SK-N-SH treated with all-trans-retinoic acid at 6 μM for 48 hours (cell line): ENCODE results near the gene CSF3R.
A peak's percentile ranks its signal among the peaks of the same experiment; 100 is the strongest.

Source experiments
- ATAC-seq: fragments of 200-7000 bp; cut with Tn5 transposase; 3 replicates; pipeline ENCODE4 v1.9.1; 2020; ENCODE audit warnings: mild to moderate bottlenecking, moderate library complexity
- ARNTL ChIP-seq: fragments of 450-650 bp; formaldehyde crosslinking; IDR thresholded peaks from 2 replicates; pipeline ENCODE4 v1.5.0; 2020; ENCODE audit warnings: low read depth, mild to moderate bottlenecking, moderate library complexity, borderline replicate concordance
- BACH2 ChIP-seq: fragments of 250-450 bp; sonication (Bioruptor Pico); IDR thresholded peaks from 2 replicates; pipeline ENCODE4 v1.9.0; 2021; ENCODE audit warnings: mild to moderate bottlenecking, borderline replicate concordance
- CSDC2 ChIP-seq: fragments of 250-450 bp; sonication (Bioruptor Pico); IDR thresholded peaks from 2 replicates; pipeline ENCODE4 v1.5.0; 2020; ENCODE audit warnings: mild to moderate bottlenecking, moderate library complexity
- ESRRG ChIP-seq: fragments of 250-450 bp; sonication (Bioruptor Pico); IDR thresholded peaks from 2 replicates; pipeline ENCODE4 v1.6.1; 2021; ENCODE audit warnings: mild to moderate bottlenecking
- GLIS3 ChIP-seq: fragments of 250-450 bp; sonication (Bioruptor Pico); IDR thresholded peaks from 2 replicates; pipeline ENCODE4 v1.5.0; 2020; ENCODE audit warnings: mild to moderate bottlenecking, moderate library complexity
- ISL1 ChIP-seq: fragments of 250-450 bp; sonication (Bioruptor Pico); IDR thresholded peaks from 2 replicates; pipeline ENCODE4 v2.1.2; 2022; ENCODE audit warnings: mild to moderate bottlenecking, moderate library complexity
- OSR1 ChIP-seq: fragments of 250-450 bp; sonication (Bioruptor Pico); IDR thresholded peaks from 2 replicates; pipeline ENCODE4 v1.8.0; 2022; ENCODE audit warnings: moderate library complexity, mild to moderate bottlenecking, inconsistent platforms
- PATZ1 ChIP-seq: fragments of 250-450 bp; sonication (Bioruptor Pico); IDR thresholded peaks from 2 replicates; pipeline ENCODE4 v1.8.0; 2020; ENCODE audit warnings: mild to moderate bottlenecking, moderate library complexity, borderline replicate concordance
- POU6F1 ChIP-seq: fragments of 250-450 bp; sonication (Bioruptor Pico); IDR thresholded peaks from 2 replicates; pipeline ENCODE4 v1.8.0; 2021; ENCODE audit warnings: low read depth, mild to moderate bottlenecking, moderate library complexity, borderline replicate concordance
- PPARA ChIP-seq: fragments of 250-450 bp; sonication (Bioruptor Pico); IDR thresholded peaks from 2 replicates; pipeline ENCODE4 v1.5.0; 2020; ENCODE audit warnings: mild to moderate bottlenecking, borderline replicate concordance
- RARB ChIP-seq: fragments of 250-450 bp; sonication (Bioruptor Pico); IDR thresholded peaks from 2 replicates; pipeline ENCODE4 v1.8.0; 2021; ENCODE audit warnings: mild to moderate bottlenecking, moderate library complexity
- SNAI2 ChIP-seq: fragments of 250-450 bp; sonication (Bioruptor Pico); IDR thresholded peaks from 2 replicates; pipeline ENCODE4 v1.5.0; 2020; ENCODE audit warnings: mild to moderate bottlenecking, moderate library complexity
- TCF4 ChIP-seq: fragments of 250-450 bp; sonication (Bioruptor Pico); IDR thresholded peaks from 2 replicates; pipeline ENCODE4 v1.8.0; 2021; ENCODE audit warnings: mild to moderate bottlenecking, moderate library complexity, borderline replicate concordance
- TOX ChIP-seq: fragments of 250-450 bp; sonication (Bioruptor Pico); IDR thresholded peaks from 2 replicates; pipeline ENCODE4 v1.8.0; 2021; ENCODE audit warnings: mild to moderate bottlenecking, moderate library complexity, borderline replicate concordance
- ZC3H10 ChIP-seq: fragments of 250-450 bp; sonication (Bioruptor Pico); IDR thresholded peaks from 2 replicates; pipeline ENCODE4 v1.5.1; 2021; ENCODE audit warnings: mild to moderate bottlenecking, moderate library complexity
- ZFP3 ChIP-seq: fragments of 250-450 bp; sonication (Bioruptor Pico); IDR thresholded peaks from 2 replicates; pipeline ENCODE4 v1.5.0; 2020; ENCODE audit warnings: mild to moderate bottlenecking, moderate library complexity
- ZFP30 ChIP-seq: fragments of 450-650 bp; formaldehyde crosslinking; IDR thresholded peaks from 2 replicates; pipeline ENCODE4 v1.5.0; 2022; ENCODE audit warnings: mild to moderate bottlenecking, moderate library complexity
- ZNF565 ChIP-seq: fragments of 450-650 bp; formaldehyde crosslinking; conservative IDR thresholded peaks from 2 replicates; pipeline ENCODE4 v1.5.0; 2020; ENCODE audit warnings: low read depth, mild to moderate bottlenecking, moderate library complexity
- ZNF70 ChIP-seq: fragments of 450-650 bp; formaldehyde crosslinking; IDR thresholded peaks from 2 replicates; pipeline ENCODE4 v1.5.0; 2020; ENCODE audit warnings: mild to moderate bottlenecking, moderate library complexity
- TF ChIP-seq, protein P1 (sequence below): fragments of 250-450 bp; sonication (Bioruptor Pico); IDR thresholded peaks from 2 replicates; pipeline ENCODE4 v1.5.1; 2021; ENCODE audit warnings: mild to moderate bottlenecking, moderate library complexity
- TF ChIP-seq, protein P2 (sequence below): fragments of 250-450 bp; sonication (Bioruptor Pico); IDR thresholded peaks from 2 replicates; pipeline ENCODE4 v1.5.1; 2020; ENCODE audit warnings: low read depth, mild to moderate bottlenecking, moderate library complexity

CSF3R gene

DNA sequence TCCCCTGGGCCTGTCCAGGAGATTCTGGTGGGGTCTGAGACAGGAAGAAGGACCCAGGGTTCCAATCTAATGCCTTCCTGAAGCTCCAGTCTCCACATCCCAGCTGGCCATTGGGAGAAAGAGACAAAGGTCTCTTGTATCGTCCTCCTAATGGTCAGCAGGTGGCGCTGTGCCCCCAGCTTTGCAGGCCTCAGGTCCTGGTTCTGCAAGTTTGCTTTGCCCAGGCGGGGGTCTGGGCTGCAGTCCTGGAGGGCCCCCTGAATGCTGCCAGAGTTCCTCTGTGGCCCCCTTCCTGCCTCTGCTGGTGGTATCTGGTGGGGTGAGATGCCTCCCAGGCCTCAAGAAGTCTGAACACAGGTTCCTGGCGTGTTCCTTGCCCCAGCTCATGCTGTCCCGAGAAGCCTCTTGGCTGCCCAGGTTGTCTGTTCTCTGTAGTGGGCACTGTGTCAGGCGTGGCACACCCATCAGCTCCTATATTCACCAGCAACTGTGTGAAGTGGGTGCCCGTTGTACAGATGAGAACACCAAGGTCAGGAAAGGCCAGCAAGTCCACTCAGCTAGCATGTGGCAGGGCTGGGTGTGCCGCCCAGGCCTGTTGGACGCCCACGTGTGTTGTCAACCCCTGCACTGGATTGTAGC is 33.8 kb upstream of the CSF3R start:
- ATAC-seq, result peak; percentile 91
- TF ChIP-seq ZNF70 (CRISPR knock-in tag) (no peak), ZNF565 (no peak), TCF4 (CRISPR knock-in tag) (no peak), ARNTL (CRISPR knock-in tag) (no peak), ZFP30 (CRISPR knock-in tag) (no peak), ISL1 (CRISPR knock-in tag) (no peak), ZFP3 (no peak), ZC3H10 (CRISPR knock-in tag) (no peak), RARB (CRISPR knock-in tag) (no peak), PPARA (no peak), PATZ1 (CRISPR knock-in tag) (no peak), SNAI2 (CRISPR knock-in tag) (no peak)
- TF ChIP-seq, protein P1, sequence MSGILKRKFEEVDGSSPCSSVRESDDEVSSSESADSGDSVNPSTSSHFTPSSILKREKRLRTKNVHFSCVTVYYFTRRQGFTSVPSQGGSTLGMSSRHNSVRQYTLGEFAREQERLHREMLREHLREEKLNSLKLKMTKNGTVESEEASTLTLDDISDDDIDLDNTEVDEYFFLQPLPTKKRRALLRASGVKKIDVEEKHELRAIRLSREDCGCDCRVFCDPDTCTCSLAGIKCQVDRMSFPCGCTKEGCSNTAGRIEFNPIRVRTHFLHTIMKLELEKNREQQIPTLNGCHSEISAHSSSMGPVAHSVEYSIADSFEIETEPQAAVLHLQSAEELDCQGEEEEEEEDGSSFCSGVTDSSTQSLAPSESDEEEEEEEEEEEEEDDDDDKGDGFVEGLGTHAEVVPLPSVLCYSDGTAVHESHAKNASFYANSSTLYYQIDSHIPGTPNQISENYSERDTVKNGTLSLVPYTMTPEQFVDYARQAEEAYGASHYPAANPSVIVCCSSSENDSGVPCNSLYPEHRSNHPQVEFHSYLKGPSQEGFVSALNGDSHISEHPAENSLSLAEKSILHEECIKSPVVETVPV (CRISPR knock-in tag), result no peak

- no peak for TF ChIP-seq PATZ1 (CRISPR knock-in tag)
- no peak for ATAC-seq
These were observed 32.8 kb upstream of the CSF3R start for GRCh38 chr1:36515315-36516138.

DNA sequence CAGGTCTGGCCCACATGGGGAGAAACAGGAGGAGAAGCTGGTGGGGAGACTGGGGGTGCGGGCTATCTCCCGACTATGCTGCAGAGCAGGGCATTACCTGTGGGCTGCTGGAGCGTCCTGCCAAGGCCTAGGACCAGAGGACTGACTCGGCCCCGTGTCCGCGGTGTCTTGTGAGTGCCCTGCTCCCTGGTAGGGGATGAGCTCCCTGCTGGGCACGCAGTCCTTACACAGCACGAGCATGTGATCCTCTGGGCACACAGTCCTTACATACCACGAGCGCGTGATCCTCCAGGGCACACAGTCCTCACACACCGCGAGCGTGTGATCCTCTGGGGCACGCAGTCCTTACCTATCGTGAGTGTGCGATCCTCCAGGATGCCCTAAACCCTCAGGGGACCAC is 31.8 kb upstream of the CSF3R start:
- no peak for ATAC-seq
- TF ChIP-seq SNAI2 (CRISPR knock-in tag), result no peak
- no peak for TF ChIP-seq GLIS3 (CRISPR knock-in tag)
- no peak for TF ChIP-seq ZNF70 (CRISPR knock-in tag)
- TF ChIP-seq TCF4 (CRISPR knock-in tag), result no peak
- no peak for TF ChIP-seq ZFP30 (CRISPR knock-in tag)
- TF ChIP-seq OSR1 (CRISPR knock-in tag), result no peak
- no peak for TF ChIP-seq RARB (CRISPR knock-in tag)

- no peak for ATAC-seq
- TF ChIP-seq ARNTL (CRISPR knock-in tag), result no peak
- TF ChIP-seq POU6F1 (CRISPR knock-in tag), result no peak
- no peak for TF ChIP-seq ESRRG
- TF ChIP-seq, protein P2, sequence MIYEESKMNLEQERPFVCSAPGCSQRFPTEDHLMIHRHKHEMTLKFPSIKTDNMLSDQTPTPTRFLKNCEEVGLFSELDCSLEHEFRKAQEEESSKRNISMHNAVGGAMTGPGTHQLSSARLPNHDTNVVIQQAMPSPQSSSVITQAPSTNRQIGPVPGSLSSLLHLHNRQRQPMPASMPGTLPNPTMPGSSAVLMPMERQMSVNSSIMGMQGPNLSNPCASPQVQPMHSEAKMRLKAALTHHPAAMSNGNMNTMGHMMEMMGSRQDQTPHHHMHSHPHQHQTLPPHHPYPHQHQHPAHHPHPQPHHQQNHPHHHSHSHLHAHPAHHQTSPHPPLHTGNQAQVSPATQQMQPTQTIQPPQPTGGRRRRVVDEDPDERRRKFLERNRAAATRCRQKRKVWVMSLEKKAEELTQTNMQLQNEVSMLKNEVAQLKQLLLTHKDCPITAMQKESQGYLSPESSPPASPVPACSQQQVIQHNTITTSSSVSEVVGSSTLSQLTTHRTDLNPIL (CRISPR knock-in tag), result no peak
- TF ChIP-seq OSR1 (CRISPR knock-in tag), result no peak
- no peak for TF ChIP-seq ZFP3
- no peak for TF ChIP-seq TCF4 (CRISPR knock-in tag)
- TF ChIP-seq CSDC2, result no peak
- TF ChIP-seq GLIS3 (CRISPR knock-in tag), result no peak
- no peak for TF ChIP-seq PATZ1 (CRISPR knock-in tag)
- TF ChIP-seq TOX (CRISPR knock-in tag), result no peak
- no peak for TF ChIP-seq BACH2
These were observed 31.2 kb upstream of the CSF3R start for GRCh38 chr1:36513676-36514473.
